H9 (cell line): ENCODE measurements around the gene XXYLT1. TPM values are rescaled to one million over a fixed set of nuclear protein-coding genes. Genes with fewer than 3 reads are reported as not detected.

ENCODE experiments used
- DNase-seq: peaks from one replicate; pipeline ENCODE4 v3.0.0-alpha.2; 2017
- H2AFZ ChIP-seq: one replicate; pipeline ENCODE4 v1.6.1; 2013; ENCODE audit warnings: mild to moderate bottlenecking, low read length, control low read depth, moderate library complexity
- H2AK5ac ChIP-seq: 2 replicates; pipeline ENCODE4 v1.6.1; 2013; ENCODE audit warnings: low read length, control low read depth, mixed read lengths; ENCODE audit not compliant: insufficient read length
- H2BK120ac ChIP-seq: one replicate; pipeline ENCODE4 v1.6.1; 2013; ENCODE audit warnings: low read depth, mild to moderate bottlenecking, low read length, control low read depth, inconsistent platforms; ENCODE audit not compliant: poor library complexity, severe bottlenecking
- H2BK12ac ChIP-seq: 2 replicates; pipeline ENCODE4 v1.6.1; 2013; ENCODE audit warnings: low read length, control low read depth, mixed read lengths, low read depth; ENCODE audit not compliant: insufficient read length
- H2BK15ac ChIP-seq: 2 replicates; pipeline ENCODE4 v1.6.1; 2013; ENCODE audit warnings: low read depth, low read length, control low read depth
- H2BK20ac ChIP-seq: one replicate; pipeline ENCODE4 v1.6.1; 2013; ENCODE audit warnings: low read depth, mild to moderate bottlenecking, low read length, control low read depth, inconsistent platforms; ENCODE audit not compliant: poor library complexity, severe bottlenecking
- H2BK5ac ChIP-seq: 2 replicates; pipeline ENCODE4 v1.6.1; 2013; ENCODE audit warnings: low read length, control low read depth, mixed read lengths; ENCODE audit not compliant: insufficient read length
- H3K14ac ChIP-seq: 2 replicates; pipeline ENCODE4 v1.6.1; 2013; ENCODE audit warnings: low read length, control low read depth; ENCODE audit not compliant: insufficient read depth
- H3K18ac ChIP-seq: 2 replicates; pipeline ENCODE4 v1.6.1; 2013; ENCODE audit warnings: low read depth, mild to moderate bottlenecking, mixed read lengths, low read length, control low read depth; ENCODE audit not compliant: insufficient read length
- H3K23ac ChIP-seq: 2 replicates; pipeline ENCODE4 v1.6.1; 2013; ENCODE audit warnings: low read length, control low read depth, mixed read lengths, low read depth; ENCODE audit not compliant: insufficient read length
- H3K23me2 ChIP-seq: 2 replicates; pipeline ENCODE4 v1.6.1; 2013; ENCODE audit warnings: low read depth, mild to moderate bottlenecking, mixed read lengths, low read length, control low read depth; ENCODE audit not compliant: insufficient read length, poor library complexity, severe bottlenecking
- H3K27ac ChIP-seq: 2 replicates; pipeline ENCODE4 v1.5.1; 2013; ENCODE audit warnings: low read length, control low read depth, mixed read lengths, low read depth; ENCODE audit not compliant: insufficient read length
- H3K27me3 ChIP-seq: 2 replicates; pipeline ENCODE4 v1.6.1; 2013; ENCODE audit warnings: low read length, control low read depth, inconsistent platforms; ENCODE audit not compliant: insufficient read depth
- H3K4ac ChIP-seq: 2 replicates; pipeline ENCODE4 v1.6.1; 2013; ENCODE audit warnings: low read depth, mild to moderate bottlenecking, control low read depth, inconsistent platforms, low read length, moderate library complexity
- H3K4me1 ChIP-seq: 2 replicates; pipeline ENCODE4 v1.6.1; 2013; ENCODE audit warnings: low read length, control low read depth, inconsistent platforms; ENCODE audit not compliant: insufficient read depth
- H3K4me2 ChIP-seq: 2 replicates; pipeline ENCODE4 v1.6.1; 2013; ENCODE audit warnings: low read length, control low read depth, mixed read lengths; ENCODE audit not compliant: insufficient read length, insufficient read depth
- H3K56ac ChIP-seq: 2 replicates; pipeline ENCODE4 v1.6.1; 2013; ENCODE audit warnings: low read depth, mild to moderate bottlenecking, mixed read lengths, low read length, control low read depth; ENCODE audit not compliant: insufficient read length
- H3K79me1 ChIP-seq: 2 replicates; pipeline ENCODE4 v1.6.1; 2013; ENCODE audit warnings: low read depth, mild to moderate bottlenecking, moderate library complexity, low read length, control low read depth, inconsistent platforms; ENCODE audit not compliant: insufficient read depth, poor library complexity, severe bottlenecking
- H3K79me2 ChIP-seq: 2 replicates; pipeline ENCODE4 v1.6.1; 2013; ENCODE audit warnings: low read length, control low read depth, inconsistent platforms; ENCODE audit not compliant: insufficient read depth
- H3K9ac ChIP-seq: 2 replicates; pipeline ENCODE4 v1.6.1; 2013; ENCODE audit warnings: low read length, control low read depth, mixed read lengths; ENCODE audit not compliant: insufficient read length; ENCODE audit errors: extremely low read depth
- H3K9me3 ChIP-seq: one replicate; pipeline ENCODE4 v1.6.1; 2013; ENCODE audit warnings: low read depth, low read length, inconsistent platforms; ENCODE audit not compliant: control insufficient read depth
- H3T11ph ChIP-seq: one replicate; pipeline ENCODE4 v1.6.1; 2013; ENCODE audit warnings: mild to moderate bottlenecking, low read length, control low read depth, inconsistent platforms
- H4K20me1 ChIP-seq: one replicate; pipeline ENCODE4 v1.6.1; 2013; ENCODE audit not compliant: control insufficient read depth, insufficient read length, insufficient read depth
- H4K5ac ChIP-seq: 2 replicates; pipeline ENCODE4 v1.6.1; 2013; ENCODE audit warnings: low read depth, mild to moderate bottlenecking, mixed read lengths, low read length, control low read depth; ENCODE audit not compliant: insufficient read length
- H4K8ac ChIP-seq: replicated peaks from 2 replicates; pipeline ENCODE4 v1.6.1; 2013; ENCODE audit warnings: low read length, control low read depth, mixed read lengths, low read depth; ENCODE audit not compliant: insufficient read length
- H4K91ac ChIP-seq: 2 replicates; pipeline ENCODE4 v1.6.1; 2013; ENCODE audit warnings: low read depth, mild to moderate bottlenecking, moderate library complexity, mixed read lengths, low read length, control low read depth; ENCODE audit not compliant: insufficient read length
- H3K27ac Mint-ChIP-seq, 3 experiments: 2 replicates in 2 of 3; 3 replicates in 1 of 3; pipeline ENCODE4 v1.8.0; 2020 to 2021; ENCODE audit warnings: mixed read lengths in 3 of 3, mild to moderate bottlenecking in 1 of 3, moderate library complexity in 1 of 3
- H3K27me3 Mint-ChIP-seq: 2 replicates; pipeline ENCODE4 v1.8.0; 2021; ENCODE audit warnings: low read depth, mild to moderate bottlenecking, moderate library complexity, mixed read lengths
- H3K36me3 Mint-ChIP-seq, 3 experiments: 2 replicates in 2 of 3; 3 replicates in 1 of 3; pipeline ENCODE4 v1.8.0; 2020 to 2021; ENCODE audit warnings: low read depth in 3 of 3, mixed read lengths in 3 of 3; ENCODE audit not compliant: insufficient read depth in 1 of 3
- H3K4me1 Mint-ChIP-seq, 2 experiments: 2 replicates each; pipeline ENCODE4 v1.8.0; 2020; ENCODE audit warnings: mixed read lengths in 2 of 2
- H3K4me3 Mint-ChIP-seq, 2 experiments: 2 replicates in 1 of 2; 3 replicates in 1 of 2; pipeline ENCODE4 v1.8.0; 2020 to 2021; ENCODE audit warnings: mild to moderate bottlenecking in 2 of 2, mixed read lengths in 2 of 2, moderate library complexity in 1 of 2
- H3K9me3 Mint-ChIP-seq, 2 experiments: 2 replicates in 1 of 2; 3 replicates in 1 of 2; pipeline ENCODE4 v1.8.0; 2020; ENCODE audit warnings: mild to moderate bottlenecking in 2 of 2, mixed read lengths in 2 of 2, moderate library complexity in 1 of 2
- CTCF ChIP-seq: fragments of 200-600 bp; sonication (generic); conservative IDR thresholded peaks from 3 replicates; pipeline ENCODE4 v1.8.0; 2021; ENCODE audit warnings: antibody characterized with exemption, mild to moderate bottlenecking
- WGBS: extraction: QIAGEN DNeasy Blood & Tissue Kit; methylation state at CpG from one replicate; pipeline ENCODE4 v1.1.7; 2013; ENCODE audit warnings: missing lambda C conversion rate, low lambda C conversion rate, mixed read lengths; ENCODE audit not compliant: insufficient read length; ENCODE audit errors: extremely low coverage; 5-methylcytosine and 5-hydroxymethylcytosine counted together
- total RNA-seq: library from RNA; stranded (reverse); gene quantifications from 2 replicates; pipeline ENCODE4 v1.2.1, GENCODE V29; 2021

XXYLT1 gene
- total RNA-seq, 1 experiment from 2014 or later = 22.7 TPM

DNA sequence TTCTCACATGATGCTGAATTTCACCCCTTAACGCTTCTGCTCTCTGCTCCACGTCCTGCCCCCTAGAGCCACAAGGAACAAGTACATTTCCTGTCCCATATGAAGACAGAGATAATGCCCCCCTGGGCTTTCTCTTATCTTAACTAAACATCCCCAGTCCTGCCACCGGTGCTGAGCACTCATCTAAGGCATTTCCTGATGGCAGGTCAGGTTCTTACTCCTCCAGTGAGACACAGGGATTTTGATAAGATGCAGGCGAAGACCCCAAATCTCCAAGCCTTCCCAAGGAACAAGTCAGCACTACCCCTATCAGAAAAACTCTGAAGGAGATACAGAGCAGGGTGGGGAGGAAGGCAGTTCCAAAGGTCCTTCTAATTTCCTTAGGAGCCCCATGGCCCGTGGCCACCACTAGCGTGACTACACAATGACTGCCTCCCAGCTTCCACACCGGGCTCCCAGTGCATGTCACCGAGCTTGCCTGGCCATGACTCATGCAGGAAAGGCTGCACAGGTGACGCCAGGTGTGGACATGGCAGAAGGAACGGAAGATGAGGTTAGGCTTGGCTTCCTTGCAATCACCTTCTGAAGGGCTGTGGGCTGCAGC lies 152.9 kb downstream of the XXYLT1 start:
- H3K56ac ChIP-seq = no peak overlapping the region
- no peak overlapping the region for H3K4ac ChIP-seq
- no peak overlapping the region for H3K4me2 ChIP-seq
- no peaks in the 10 kb centered on the region for H4K20me1 ChIP-seq
- H2AK5ac ChIP-seq = no peak overlapping the region
- Mint-ChIP-seq H3K9me3 (no peaks in the 10 kb centered on the region), H3K36me3 (no peaks in the 10 kb centered on the region), H3K4me3 (no peak overlapping the region), H3K27me3 (no peaks in the 10 kb centered on the region; the same call in none of the 2 replicates), H3K4me1 (peaks cover 34 to 38% of the 10 kb centered on the region in 2 experiments), H3K27ac (peak overlapping the region in 2 of 3 experiments; percentile 4 to 38; a peak in 4 of 7 replicates)
- H2BK5ac ChIP-seq = no peak overlapping the region
- peak overlapping the region; percentile 40 for H3K18ac ChIP-seq
- no peak overlapping the region for H2BK12ac ChIP-seq
- no peak overlapping the region for H4K91ac ChIP-seq
- no peak overlapping the region for H3K9ac ChIP-seq
- H3K79me1 ChIP-seq = no peaks in the 10 kb centered on the region
- H3T11ph ChIP-seq = no peak overlapping the region
- no peak overlapping the region for H3K14ac ChIP-seq
- no peaks in the 10 kb centered on the region for H3K79me2 ChIP-seq
- H3K23ac ChIP-seq = no peak overlapping the region
- peaks cover 10% of the 10 kb centered on the region; the same call in 1 of the 2 replicates for H3K4me1 ChIP-seq
- H3K23me2 ChIP-seq = no peaks in the 10 kb centered on the region
- no peak overlapping the region for H2AFZ ChIP-seq
- no peak overlapping the region for H2BK120ac ChIP-seq
- peak; percentile 51 for TF ChIP-seq CTCF
- H3K27me3 ChIP-seq = no peaks in the 10 kb centered on the region
- no peak overlapping the region for H4K5ac ChIP-seq
- H4K8ac ChIP-seq = no peak overlapping the region
- DNase-seq = no peak
- no CpG with 5 or more reads among the region's 10 CpGs for WGBS
- H2BK20ac ChIP-seq = no peak overlapping the region
- H3K9me3 ChIP-seq = no peaks in the 10 kb centered on the region
- H3K27ac ChIP-seq = no peak overlapping the region
- no peak overlapping the region for H2BK15ac ChIP-seq
